H1 (cell line): ENCODE data around the gene SMS. TPM values are rescaled to one million over a fixed set of nuclear protein-coding genes. Genes with fewer than 3 reads are reported as not detected.

Experiments used
- CTCF ChIA-PET: fragments of 300-600 bp; sonication (Branson Sonifier 250); formaldehyde crosslinking; loops from one replicate; lab custom pipeline; 2021; ENCODE audit not compliant: partially characterized antibody; lab: Charles Lee
- POLR2A ChIA-PET: fragments of 300-600 bp; sonication (Branson Sonifier 250); formaldehyde crosslinking; loops from one replicate; lab custom pipeline; 2021; ENCODE audit warnings: inconsistent platforms; ENCODE audit not compliant: partially characterized antibody; lab: Charles Lee
- DNase-seq, 2 experiments: peaks; one replicate each; pipeline versions ENCODE4 v3.0.0 to v3.0.0-alpha.2; 2010 to 2022; ENCODE audit warnings: low spot score in 2 of 2, low read depth in 1 of 2, mixed read lengths in 1 of 2
- FAIRE-seq: peaks from 2 replicates; lab custom pipeline; 2011; peaks lifted over from hg19 to GRCh38; lab: Jason Lieb, UNC
- H2AFZ ChIP-seq: 2 replicates; pipeline ENCODE4 v1.8.1; 2012; ENCODE audit warnings: low read length, inconsistent platforms
- H2AK5ac ChIP-seq: 2 replicates; pipeline ENCODE4 v1.6.1; 2013; ENCODE audit warnings: low read depth, low read length
- H2BK120ac ChIP-seq: replicated peaks from 2 replicates; pipeline ENCODE3; 2013; ENCODE audit warnings: low read depth, low read length, inconsistent platforms
- H2BK12ac ChIP-seq: 2 replicates; pipeline ENCODE4 v1.6.1; 2013; ENCODE audit warnings: low read depth, low read length
- H2BK15ac ChIP-seq: 2 replicates; pipeline ENCODE4 v1.6.1; 2013; ENCODE audit warnings: low read length
- H2BK20ac ChIP-seq: 2 replicates; pipeline ENCODE4 v1.6.1; 2013; ENCODE audit warnings: low read length
- H2BK5ac ChIP-seq: 2 replicates; pipeline ENCODE4 v1.6.1; 2013; ENCODE audit warnings: low read depth, low read length
- H3K14ac ChIP-seq: 2 replicates; pipeline ENCODE4 v1.6.1; 2013; ENCODE audit warnings: inconsistent platforms; ENCODE audit not compliant: insufficient read length
- H3K18ac ChIP-seq: 2 replicates; pipeline ENCODE4 v1.6.1; 2013; ENCODE audit warnings: low read length; ENCODE audit errors: extremely low read depth
- H3K23ac ChIP-seq: 2 replicates; pipeline ENCODE4 v1.6.1; 2013; ENCODE audit warnings: inconsistent platforms; ENCODE audit not compliant: insufficient read length
- H3K23me2 ChIP-seq: 2 replicates; pipeline ENCODE4 v1.6.1; 2013; ENCODE audit warnings: low read depth, low read length
- H3K27ac ChIP-seq: 2 replicates; pipeline ENCODE4 v1.6.1; 2011; ENCODE audit warnings: low read depth, low read length, inconsistent platforms
- H3K27me3 ChIP-seq, 4 experiments: replicated peaks in 1 of 4; 1 replicate in 1 of 4; 2 replicates in 3 of 4; pipeline versions ENCODE4 v1.6.1 to v1.8.1; 2011 to 2013; ENCODE audit warnings: low read length in 3 of 4, mild to moderate bottlenecking in 3 of 4, inconsistent platforms in 2 of 4, mixed read lengths in 2 of 4, moderate library complexity in 1 of 4; ENCODE audit not compliant: control insufficient read depth in 3 of 4, insufficient read depth in 3 of 4; ENCODE audit errors: extremely low read depth in 1 of 4
- H3K36me3 ChIP-seq, 4 experiments: 2 replicates each; pipeline versions ENCODE4 v1.6.1 to v1.8.1; 2011 to 2013; ENCODE audit warnings: mild to moderate bottlenecking in 4 of 4, low read length in 3 of 4, moderate library complexity in 2 of 4, control low read depth in 1 of 4, inconsistent platforms in 1 of 4; ENCODE audit not compliant: insufficient read depth in 4 of 4, control insufficient read depth in 2 of 4
- H3K4ac ChIP-seq: replicated peaks from 2 replicates; pipeline ENCODE3; 2013; ENCODE audit warnings: low read length, low read depth, mixed read lengths, inconsistent platforms; ENCODE audit not compliant: insufficient read length
- H3K4me1 ChIP-seq, 4 experiments: replicated peaks in 1 of 4; 1 replicate in 1 of 4; 2 replicates in 3 of 4; pipeline versions ENCODE4 v1.6.1 to v1.8.1; 2011 to 2013; ENCODE audit warnings: low read length in 3 of 4, inconsistent platforms in 2 of 4, mixed read lengths in 1 of 4; ENCODE audit not compliant: insufficient read depth in 4 of 4, control insufficient read depth in 3 of 4
- H3K4me2 ChIP-seq, 2 experiments: 2 replicates each; pipeline versions ENCODE4 v1.6.1 to v1.8.1; 2011 to 2013; ENCODE audit warnings: low read depth in 2 of 2, low read length in 2 of 2, control low read depth in 1 of 2, inconsistent platforms in 1 of 2, mild to moderate bottlenecking in 1 of 2; ENCODE audit not compliant: insufficient read depth in 1 of 2
- H3K4me3 ChIP-seq, 4 experiments: fragments of 200-600, 300-600 bp in 1 of 4; sonication (generic), shearing (Covaris generic), sonication (Bioruptor Twin) in 1 of 4; 2 replicates each; pipeline versions ENCODE4 v1.5.1 to v1.8.1; 2011 to 2016; ENCODE audit warnings: low read length in 4 of 4, low read depth in 3 of 4, control low read depth in 2 of 4, inconsistent platforms in 2 of 4, mild to moderate bottlenecking in 2 of 4, mixed read lengths in 1 of 4, moderate library complexity in 1 of 4; ENCODE audit not compliant: insufficient read depth in 2 of 4; ENCODE audit errors: extremely low read depth in 1 of 4
- H3K56ac ChIP-seq: replicated peaks from 2 replicates; pipeline ENCODE3; 2013; ENCODE audit warnings: low read depth, mild to moderate bottlenecking, mixed read lengths, low read length, inconsistent platforms; ENCODE audit not compliant: insufficient read length
- H3K79me1 ChIP-seq: 2 replicates; pipeline ENCODE4 v1.6.1; 2013; ENCODE audit warnings: low read depth, low read length, control low read depth
- H3K79me2 ChIP-seq, 2 experiments: 2 replicates each; pipeline versions ENCODE4 v1.6.1 to v1.8.1; 2012 to 2013; ENCODE audit warnings: low read length in 2 of 2, mild to moderate bottlenecking in 2 of 2, inconsistent platforms in 1 of 2; ENCODE audit not compliant: insufficient read depth in 2 of 2, control insufficient read depth in 1 of 2
- H3K9ac ChIP-seq, 4 experiments: replicated peaks in 1 of 4; 1 replicate in 1 of 4; 2 replicates in 3 of 4; pipeline versions ENCODE4 v1.6.1 to v1.8.1; 2011 to 2013; ENCODE audit warnings: low read depth in 3 of 4, low read length in 3 of 4, control low read depth in 2 of 4, mild to moderate bottlenecking in 2 of 4, moderate library complexity in 2 of 4, inconsistent platforms in 1 of 4; ENCODE audit errors: extremely low read depth in 1 of 4
- H3K9me3 ChIP-seq, 2 experiments: 2 replicates each; pipeline versions ENCODE4 v1.6.1 to v1.8.1; 2012 to 2013; ENCODE audit warnings: mild to moderate bottlenecking in 2 of 2, moderate library complexity in 2 of 2, control low read depth in 1 of 2, inconsistent platforms in 1 of 2, low read depth in 1 of 2, low read length in 1 of 2, mixed read lengths in 1 of 2; ENCODE audit not compliant: insufficient read depth in 2 of 2
- H4K20me1 ChIP-seq, 2 experiments: replicated peaks in 1 of 2; 2 replicates each; pipeline versions ENCODE3 to v1.8.1; 2011 to 2013; ENCODE audit warnings: inconsistent platforms in 2 of 2, low read length in 2 of 2, mild to moderate bottlenecking in 1 of 2; ENCODE audit not compliant: insufficient read depth in 2 of 2, control insufficient read depth in 1 of 2
- H4K5ac ChIP-seq: 2 replicates; pipeline ENCODE4 v1.6.1; 2013; ENCODE audit warnings: low read length, low read depth, mixed read lengths, inconsistent platforms; ENCODE audit not compliant: insufficient read length
- H4K8ac ChIP-seq: 2 replicates; pipeline ENCODE4 v1.8.0; 2013; ENCODE audit warnings: mild to moderate bottlenecking, moderate library complexity, low read length, inconsistent platforms; ENCODE audit not compliant: insufficient read depth; ENCODE audit errors: extremely low read depth
- H4K91ac ChIP-seq: replicated peaks from 2 replicates; pipeline ENCODE3; 2013; ENCODE audit warnings: low read length, mixed read lengths, inconsistent platforms; ENCODE audit not compliant: insufficient read length
- GABPA ChIP-seq: IDR thresholded peaks from 2 replicates; pipeline ENCODE4 v1.6.1; 2011; ENCODE audit warnings: mild to moderate bottlenecking, low read length, moderate library complexity, borderline replicate concordance; ENCODE audit not compliant: insufficient read depth
- HDAC2 ChIP-seq, 2 experiments: fragments of 300-600 bp in 1 of 2; sonication (generic) in 1 of 2; IDR thresholded peaks; 2 replicates each; pipeline ENCODE4 v1.6.1; 2011 to 2012; ENCODE audit warnings: low read depth in 2 of 2, low read length in 2 of 2, mild to moderate bottlenecking in 2 of 2, moderate library complexity in 2 of 2, borderline replicate concordance in 1 of 2, inconsistent platforms in 1 of 2
- JUN ChIP-seq: IDR thresholded peaks from 2 replicates; pipeline ENCODE4 v1.6.1; 2011; ENCODE audit warnings: low read depth, mild to moderate bottlenecking, improper control_type of control experiment, low read length
- NANOG ChIP-seq: IDR thresholded peaks from 2 replicates; pipeline ENCODE4 v1.6.1; 2011; ENCODE audit warnings: low read length, low read depth, mild to moderate bottlenecking, inconsistent platforms; ENCODE audit not compliant: insufficient read depth, poor library complexity, severe bottlenecking
- SAP30 ChIP-seq: fragments of 300-600 bp; sonication (generic); IDR thresholded peaks from 2 replicates; pipeline ENCODE4 v1.7.1; 2012; ENCODE audit warnings: low read length, moderate library complexity, mild to moderate bottlenecking, inconsistent platforms; ENCODE audit not compliant: insufficient read depth, insufficient replicate concordance
- SIN3A ChIP-seq, 2 experiments: IDR thresholded peaks in 1 of 2; conservative IDR thresholded peaks in 1 of 2; 2 replicates each; pipeline ENCODE4 v1.6.1; 2011 to 2012; ENCODE audit warnings: low read length in 2 of 2, improper control_type of control experiment in 1 of 2, low read depth in 1 of 2, mild to moderate bottlenecking in 1 of 2
- SP1 ChIP-seq: IDR thresholded peaks from 2 replicates; pipeline ENCODE4 v1.6.1; 2011; ENCODE audit warnings: low read depth, low read length
- SP2 ChIP-seq: IDR thresholded peaks from 2 replicates; pipeline ENCODE4 v1.6.1; 2012; ENCODE audit warnings: mild to moderate bottlenecking, low read length, inconsistent platforms
- SUZ12 ChIP-seq: fragments of 200-600 bp; sonication (generic); IDR thresholded peaks from 2 replicates; pipeline ENCODE4 v1.6.1; 2012; ENCODE audit warnings: mild to moderate bottlenecking, inconsistent platforms, low read length, moderate library complexity, mixed read lengths
- WGBS, 2 experiments: shearing (Covaris generic) in 1 of 2; methylation state at CpG; one replicate each; pipeline versions ENCODE4 v1.1.6 to v1.1.7; 2013 to 2015; ENCODE audit warnings: low lambda C conversion rate in 2 of 2, mixed read lengths in 2 of 2, inconsistent platforms in 1 of 2, low coverage in 1 of 2, missing lambda C conversion rate in 1 of 2; ENCODE audit not compliant: insufficient replicate concordance in 2 of 2, insufficient coverage in 1 of 2, insufficient read length in 1 of 2; ENCODE audit errors: extremely low coverage in 1 of 2, missing lambda C conversion rate in 1 of 2; 5-methylcytosine and 5-hydroxymethylcytosine counted together
- polyA plus RNA-seq, 7 experiments: library from polyadenylated mRNA; depleted of rRNA in 3 of 7; stranded (reverse) in 5 of 7; unstranded in 2 of 7; fragments of >200 nt in 5 of 7; fragments of 200-250 nt in 2 of 7; gene quantifications; 1 replicate in 5 of 7; 2 replicates in 1 of 7; 4 replicates in 1 of 7; pipeline versions ENCODE4 v1.2.1 to v1.2.3, GENCODE V29; 2011 to 2013; ENCODE audit warnings: missing spikeins in 2 of 7, mixed read lengths in 2 of 7
- total RNA-seq: library from RNA; stranded (reverse); fragmentation: NEBNext Ultra II Directional; extraction: Animal tissue kit (Norgen Biotek cat#: 25700); gene quantifications from 2 replicates; pipeline ENCODE4 v1.2.1, GENCODE V29; 2021
- TF ChIP-seq, protein P1 (sequence below): IDR thresholded peaks from 2 replicates; pipeline ENCODE4 v1.6.1; 2012; ENCODE audit warnings: inconsistent platforms

SMS gene
- total and polyA plus RNA-seq, 2 of the 8 experiments (the other 6 are each of a cell fraction or from before 2014, with no cell fraction given) = 66.3 to 256 TPM

DNA sequence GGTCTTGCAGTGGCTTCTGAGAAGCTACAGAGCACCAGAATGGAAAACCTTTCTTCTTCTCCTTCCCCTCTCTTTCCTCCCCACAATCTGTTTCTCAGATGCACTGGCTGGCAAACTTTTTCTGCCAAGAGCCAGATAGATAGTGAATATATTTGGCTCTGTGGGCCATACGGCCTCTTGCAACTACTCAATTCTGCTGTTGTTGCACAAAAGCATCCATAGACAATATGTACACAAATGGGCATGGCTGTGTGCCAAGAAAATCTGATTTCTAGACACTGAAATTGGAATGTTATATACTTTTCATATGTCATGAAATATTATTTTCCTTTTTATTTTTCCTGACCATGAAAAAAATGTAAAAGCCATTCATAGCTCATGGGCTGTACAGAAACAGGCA, 94.7 kb downstream of the SMS start:
- DNase-seq = no peak
- no peak overlapping the region for H2BK12ac ChIP-seq
- CTCF ChIA-PET = interaction anchor here (0.6 to 0.8 kb wide), 2 partner anchors 11 to 106 kb away, joined by 3 read pairs; no protein-coding TSS in a partner anchor
- H4K5ac ChIP-seq = no peak overlapping the region
- H4K20me1 ChIP-seq = no peaks in the 10 kb centered on the region
- H3K36me3 ChIP-seq = no peaks in the 10 kb centered on the region
- H3K18ac ChIP-seq = no peak overlapping the region
- H3K4ac ChIP-seq = no peak overlapping the region
- H3K9me3 ChIP-seq = no peaks in the 10 kb centered on the region
- FAIRE-seq = no peak
- H3K4me2 ChIP-seq = no peak overlapping the region
- H3K79me2 ChIP-seq = no peaks in the 10 kb centered on the region
- H4K8ac ChIP-seq = no peak overlapping the region
- no peaks in the 10 kb centered on the region for H3K23me2 ChIP-seq
- H3K56ac ChIP-seq = no peak overlapping the region
- no peak overlapping the region for H3K14ac ChIP-seq
- no peak overlapping the region for H2BK15ac ChIP-seq
- H3K27ac ChIP-seq = no peak overlapping the region
- no peak overlapping the region for H2BK120ac ChIP-seq
- H3K27me3 ChIP-seq = no peaks in the 10 kb centered on the region
- H3K4me1 ChIP-seq = peaks cover 0 to 4% (median 0%) of the 10 kb centered on the region in 4 experiments; a peak in 2 of 7 replicates
- no peak overlapping the region for H3K23ac ChIP-seq
- H3K4me3 ChIP-seq = no peak overlapping the region
- H3K79me1 ChIP-seq = no peaks in the 10 kb centered on the region
- no peak overlapping the region for H2BK5ac ChIP-seq
- H4K91ac ChIP-seq = no peak overlapping the region
- TF ChIP-seq HDAC2 (IDR thresholded peaks at IDR 0.05; ENCODE audit: borderline replicate concordance in 1 of 2, low read depth in 2 of 2, low read length in 2 of 2) (no peak), GABPA (no peak), SP1 (no peak), SP2 (no peak), SIN3A (conservative IDR thresholded peaks at IDR 0.05 in 1 of 2, IDR thresholded peaks at IDR 0.05 in 1 of 2; ENCODE audit: low read depth in 1 of 2, low read length in 2 of 2) (no peak), SAP30 (no peak), NANOG (no peak), SUZ12 (no peak), JUN (no peak)
- TF ChIP-seq, protein P1, sequence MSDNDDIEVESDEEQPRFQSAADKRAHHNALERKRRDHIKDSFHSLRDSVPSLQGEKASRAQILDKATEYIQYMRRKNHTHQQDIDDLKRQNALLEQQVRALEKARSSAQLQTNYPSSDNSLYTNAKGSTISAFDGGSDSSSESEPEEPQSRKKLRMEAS = no peak
- TF ChIP-seq, all 59 proteins: peak for 0
- WGBS, 2 experiments = 88% methylated on average over 1 of the region's 1 CpG; no CpG with 5 or more reads in 1 of the 2 experiments
- POLR2A ChIA-PET = interaction anchor here (0.9 kb wide), 1 partner anchor 34 kb away, joined by 3 read pairs; no protein-coding TSS in a partner anchor
- no peak overlapping the region for H3K9ac ChIP-seq
- no peak overlapping the region for H2AFZ ChIP-seq
- H2BK20ac ChIP-seq = no peak overlapping the region
- no peak overlapping the region for H2AK5ac ChIP-seq
